Measurements from ENCODE around the gene LIFR.

LIFR gene

DNA sequence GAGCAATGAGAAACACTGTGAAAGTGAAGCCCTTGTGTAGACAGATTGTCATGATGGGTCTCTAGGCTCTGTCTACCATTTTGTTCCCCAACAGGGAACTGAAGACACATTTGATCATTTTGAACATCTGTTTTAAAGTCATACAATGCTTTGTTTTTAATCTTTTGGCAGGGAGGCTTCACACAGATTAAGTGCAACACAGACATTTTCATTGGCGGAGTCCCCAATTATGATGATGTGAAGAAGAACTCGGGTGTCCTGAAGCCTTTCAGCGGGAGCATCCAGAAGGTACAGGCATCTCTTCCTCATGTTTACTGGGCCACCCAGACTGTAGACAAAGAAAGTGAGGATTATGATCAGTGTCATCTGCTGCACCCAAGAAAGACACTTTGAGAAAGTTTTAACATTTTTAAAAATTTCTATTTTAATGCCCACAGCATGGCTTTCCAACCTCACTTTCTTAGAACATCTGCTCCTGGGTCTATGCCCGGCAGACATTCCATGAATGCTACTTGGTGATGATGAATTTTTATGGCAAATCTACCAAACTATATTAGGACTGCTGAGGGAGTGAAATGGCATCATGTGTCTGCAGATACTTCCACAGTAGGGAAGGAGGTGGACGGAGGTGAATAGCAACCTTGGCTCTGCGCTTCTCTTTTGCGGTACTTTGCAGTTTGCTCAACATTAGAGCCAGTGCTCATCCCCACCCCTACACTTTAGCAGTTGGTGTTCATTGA is 121.3 kb downstream of the LIFR start:
- Histone ChIP-seq H3K27me3 (replicated peaks; ENCODE audit: control insufficient read depth, insufficient read depth, low read length, poor library complexity, severe bottlenecking) (no peaks in the 10 kb centered on the region), H3K9me3 (ENCODE audit: control insufficient read depth, low read length) (no peaks in the 10 kb centered on the region), H3K36me3 (ENCODE audit: control insufficient read depth, insufficient read depth, low read length) (no peaks in the 10 kb centered on the region), H3K4me3 (ENCODE audit: insufficient read depth, low read depth, low read length, poor library complexity, severe bottlenecking) (no peak overlapping the region), H3K4me1 (ENCODE audit: control insufficient read depth, insufficient read depth, low read length, poor library complexity, severe bottlenecking) (no peaks in the 10 kb centered on the region), H3K27ac (ENCODE audit: insufficient read depth, low read length, poor library complexity, severe bottlenecking) (no peak overlapping the region)
- no peak for DNase-seq

DNA sequence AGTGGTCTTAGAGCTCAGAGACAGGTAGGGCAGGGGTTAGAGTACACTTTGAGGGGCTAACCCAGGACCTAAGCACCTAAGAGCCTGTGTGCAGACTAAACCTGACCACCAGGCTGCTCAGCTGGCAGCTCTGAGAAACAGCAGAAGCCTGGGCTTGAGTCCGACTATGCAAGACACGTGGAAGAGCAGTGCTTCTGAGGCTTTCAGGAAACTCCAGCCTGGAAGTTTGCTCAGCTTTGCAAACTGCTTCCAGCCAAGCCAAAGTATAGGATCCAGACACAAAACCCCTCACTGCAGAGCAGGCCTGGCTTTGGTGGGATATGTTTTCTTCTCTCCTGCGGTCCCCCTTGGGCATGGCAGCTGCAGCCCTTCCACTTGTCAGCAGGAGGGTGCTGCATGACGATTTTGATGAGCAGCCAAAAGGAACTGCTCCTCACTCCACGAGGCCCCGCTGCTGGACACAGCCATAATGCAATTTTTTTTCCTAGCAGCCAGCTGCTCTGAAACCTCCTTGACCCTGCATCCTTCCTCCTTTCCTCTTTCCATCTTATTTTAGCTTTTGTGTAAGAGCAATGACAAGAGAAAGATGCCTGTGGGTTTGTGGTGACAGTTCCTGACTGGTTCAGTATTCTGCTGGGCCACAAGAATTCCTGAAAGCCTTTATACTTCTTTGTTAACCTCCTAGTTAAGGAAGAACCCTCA is 123.1 kb downstream of the LIFR start:
- Histone ChIP-seq H3K4me1 (ENCODE audit: control insufficient read depth, insufficient read depth, low read length, poor library complexity, severe bottlenecking) (no peaks in the 10 kb centered on the region), H3K36me3 (ENCODE audit: control insufficient read depth, insufficient read depth, low read length) (no peaks in the 10 kb centered on the region), H3K4me3 (ENCODE audit: insufficient read depth, low read depth, low read length, poor library complexity, severe bottlenecking) (no peak overlapping the region), H3K9me3 (ENCODE audit: control insufficient read depth, low read length) (no peaks in the 10 kb centered on the region), H3K27ac (ENCODE audit: insufficient read depth, low read length, poor library complexity, severe bottlenecking) (no peak overlapping the region), H3K27me3 (replicated peaks; ENCODE audit: control insufficient read depth, insufficient read depth, low read length, poor library complexity, severe bottlenecking) (no peaks in the 10 kb centered on the region)
- DNase-seq: no peak

DNA sequence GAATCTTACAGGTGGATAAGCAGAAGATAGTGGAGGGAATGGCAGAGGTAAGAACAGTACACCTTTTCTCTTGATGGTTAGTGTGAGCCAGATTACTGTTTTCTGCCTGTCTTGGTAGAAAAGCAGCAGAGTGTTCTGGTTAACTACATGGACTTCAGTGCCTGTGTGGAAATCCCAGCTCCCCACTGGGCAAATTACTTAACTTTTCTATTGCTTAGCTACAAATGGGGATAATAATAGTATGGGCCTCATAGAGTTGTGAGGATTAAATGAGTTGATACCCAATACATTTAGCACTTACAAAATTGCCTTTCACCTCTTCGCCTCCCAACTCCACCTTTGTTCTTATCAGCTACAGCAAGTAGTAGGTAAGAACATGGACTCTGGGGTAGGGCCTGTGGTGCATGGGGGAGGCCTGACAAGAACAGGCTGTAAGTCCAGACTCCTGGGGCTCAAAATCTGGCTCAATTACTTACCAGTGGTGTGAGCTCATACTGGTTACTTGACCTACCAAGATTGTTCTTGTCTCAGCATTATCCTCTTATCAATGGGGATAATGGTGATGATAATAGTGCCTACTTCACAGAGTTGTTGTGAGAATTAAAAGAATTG is 125.1 kb downstream of the LIFR start:
- Histone ChIP-seq H3K9me3 (ENCODE audit: control insufficient read depth, low read length) (no peaks in the 10 kb centered on the region), H3K27ac (ENCODE audit: insufficient read depth, low read length, poor library complexity, severe bottlenecking) (no peak overlapping the region), H3K27me3 (replicated peaks; ENCODE audit: control insufficient read depth, insufficient read depth, low read length, poor library complexity, severe bottlenecking) (peaks cover 3% of the 10 kb centered on the region), H3K36me3 (ENCODE audit: control insufficient read depth, insufficient read depth, low read length) (no peaks in the 10 kb centered on the region), H3K4me3 (ENCODE audit: insufficient read depth, low read depth, low read length, poor library complexity, severe bottlenecking) (no peak overlapping the region), H3K4me1 (ENCODE audit: control insufficient read depth, insufficient read depth, low read length, poor library complexity, severe bottlenecking) (no peaks in the 10 kb centered on the region)
- DNase-seq: no peak

DNA sequence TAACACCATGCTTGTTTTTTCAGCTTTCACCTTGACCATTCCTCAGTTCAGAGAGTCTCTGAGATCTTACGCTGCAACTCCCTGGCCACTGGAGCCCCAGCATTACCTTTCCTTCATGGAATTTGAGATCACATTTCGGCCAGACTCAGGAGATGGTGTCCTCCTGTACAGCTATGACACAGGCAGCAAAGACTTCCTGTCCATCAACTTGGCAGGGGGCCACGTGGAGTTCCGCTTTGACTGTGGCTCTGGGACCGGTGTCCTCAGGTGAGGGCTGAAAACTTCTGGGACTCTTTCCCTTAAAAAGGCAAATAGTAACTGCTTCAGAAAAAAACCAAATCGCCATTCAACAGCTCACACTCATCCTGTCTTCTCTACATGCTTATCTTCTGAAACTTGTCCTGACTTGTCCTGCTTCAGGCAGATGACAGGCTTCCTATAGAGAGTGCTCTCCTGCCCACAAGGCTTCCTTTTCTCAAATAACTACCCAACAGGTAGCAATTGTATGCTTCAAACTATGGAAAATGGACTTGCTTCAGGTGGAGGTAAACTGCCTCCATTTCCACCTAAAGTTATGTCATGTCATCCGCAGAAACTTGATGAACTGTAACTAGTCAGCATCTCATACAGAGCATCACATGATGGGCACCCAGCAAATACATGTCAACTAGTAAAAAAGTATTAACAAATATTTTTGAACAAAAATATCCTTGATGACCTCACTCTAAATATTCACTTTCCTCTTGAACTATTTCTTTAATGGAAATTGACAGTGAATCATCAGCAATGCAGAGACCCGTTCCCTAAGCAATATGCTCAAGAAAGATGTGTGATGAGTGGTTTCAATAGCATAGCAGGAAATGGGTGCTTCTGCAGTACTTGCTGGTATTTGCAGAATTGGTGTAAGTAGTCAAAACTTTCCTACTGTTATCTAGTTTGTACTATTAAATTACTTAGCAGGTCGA is 129.2 kb downstream of the LIFR start:
- Histone ChIP-seq H3K4me1 (ENCODE audit: control insufficient read depth, insufficient read depth, low read length, poor library complexity, severe bottlenecking) (no peaks in the 10 kb centered on the region), H3K27ac (ENCODE audit: insufficient read depth, low read length, poor library complexity, severe bottlenecking) (no peak overlapping the region), H3K4me3 (ENCODE audit: insufficient read depth, low read depth, low read length, poor library complexity, severe bottlenecking) (no peak overlapping the region), H3K27me3 (replicated peaks; ENCODE audit: control insufficient read depth, insufficient read depth, low read length, poor library complexity, severe bottlenecking) (peaks cover 3% of the 10 kb centered on the region), H3K36me3 (ENCODE audit: control insufficient read depth, insufficient read depth, low read length) (no peaks in the 10 kb centered on the region), H3K9me3 (ENCODE audit: control insufficient read depth, low read length) (no peaks in the 10 kb centered on the region)
- no peak for DNase-seq

DNA sequence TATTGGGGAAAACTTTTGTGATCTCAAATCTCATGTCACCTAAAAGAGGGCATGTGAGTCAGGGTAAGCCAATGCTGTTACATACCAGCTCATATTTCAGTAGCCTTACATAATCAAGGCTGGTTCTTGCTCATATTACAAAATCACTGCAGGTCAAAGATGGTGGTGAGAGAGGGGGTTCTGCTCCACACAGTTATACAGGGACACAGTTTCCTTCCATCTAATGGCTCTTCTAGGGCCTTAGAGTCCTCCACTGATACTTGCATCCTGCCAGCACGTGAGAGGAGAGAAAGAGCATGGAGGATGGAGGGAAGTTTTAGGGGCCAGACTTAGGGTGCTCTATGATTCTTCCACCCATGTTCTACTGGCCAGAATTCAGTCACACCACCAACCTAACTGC is 130.0 kb downstream of the LIFR start:
- Histone ChIP-seq H3K36me3 (ENCODE audit: control insufficient read depth, insufficient read depth, low read length) (no peaks in the 10 kb centered on the region), H3K27ac (ENCODE audit: insufficient read depth, low read length, poor library complexity, severe bottlenecking) (no peak overlapping the region), H3K4me3 (ENCODE audit: insufficient read depth, low read depth, low read length, poor library complexity, severe bottlenecking) (no peak overlapping the region), H3K27me3 (replicated peaks; ENCODE audit: control insufficient read depth, insufficient read depth, low read length, poor library complexity, severe bottlenecking) (peaks cover 3% of the 10 kb centered on the region), H3K9me3 (ENCODE audit: control insufficient read depth, low read length) (no peaks in the 10 kb centered on the region), H3K4me1 (ENCODE audit: control insufficient read depth, insufficient read depth, low read length, poor library complexity, severe bottlenecking) (no peaks in the 10 kb centered on the region)
- DNase-seq: no peak

Measured in effector memory CD4-positive, alpha-beta T cell (primary cell).